ENCODE data around the gene SPAG7.
A peak's percentile ranks its signal among the peaks of the same experiment; 100 is the strongest.

GRCh38 chr17:4942760-4943508 lies 24.7 kb downstream of the SPAG7 start:
- no peak for TF ChIP-seq REST (IDR thresholded peaks at IDR 0.05; ENCODE audit: low read depth)
- no peak for TF ChIP-seq ATF3 (IDR thresholded peaks at IDR 0.05)
- no peak for TF ChIP-seq POLR2A (IDR thresholded peaks at IDR 0.05; ENCODE audit: borderline replicate concordance, extremely low read depth, insufficient read depth, insufficient read length)
- TF ChIP-seq JUND (IDR thresholded peaks at IDR 0.05), result no peak
- TF ChIP-seq, protein P1, sequence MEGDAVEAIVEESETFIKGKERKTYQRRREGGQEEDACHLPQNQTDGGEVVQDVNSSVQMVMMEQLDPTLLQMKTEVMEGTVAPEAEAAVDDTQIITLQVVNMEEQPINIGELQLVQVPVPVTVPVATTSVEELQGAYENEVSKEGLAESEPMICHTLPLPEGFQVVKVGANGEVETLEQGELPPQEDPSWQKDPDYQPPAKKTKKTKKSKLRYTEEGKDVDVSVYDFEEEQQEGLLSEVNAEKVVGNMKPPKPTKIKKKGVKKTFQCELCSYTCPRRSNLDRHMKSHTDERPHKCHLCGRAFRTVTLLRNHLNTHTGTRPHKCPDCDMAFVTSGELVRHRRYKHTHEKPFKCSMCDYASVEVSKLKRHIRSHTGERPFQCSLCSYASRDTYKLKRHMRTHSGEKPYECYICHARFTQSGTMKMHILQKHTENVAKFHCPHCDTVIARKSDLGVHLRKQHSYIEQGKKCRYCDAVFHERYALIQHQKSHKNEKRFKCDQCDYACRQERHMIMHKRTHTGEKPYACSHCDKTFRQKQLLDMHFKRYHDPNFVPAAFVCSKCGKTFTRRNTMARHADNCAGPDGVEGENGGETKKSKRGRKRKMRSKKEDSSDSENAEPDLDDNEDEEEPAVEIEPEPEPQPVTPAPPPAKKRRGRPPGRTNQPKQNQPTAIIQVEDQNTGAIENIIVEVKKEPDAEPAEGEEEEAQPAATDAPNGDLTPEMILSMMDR (IDR thresholded peaks at IDR 0.05 in 2 of 3, conservative IDR thresholded peaks at IDR 0.05 in 1 of 3; ENCODE audit: borderline replicate concordance in 1 of 3, insufficient read depth in 1 of 3, low read depth in 2 of 3, low read length in 2 of 3), result no peak
- no peak for TF ChIP-seq ELF1 (IDR thresholded peaks at IDR 0.05; ENCODE audit: borderline replicate concordance, low read depth)
- TF ChIP-seq POLR2AphosphoS5 (IDR thresholded peaks at IDR 0.05; ENCODE audit: low read depth, low read length), result peak; percentile 37; the same call in 1 of the 2 replicates
- no peak for TF ChIP-seq YY1 (IDR thresholded peaks at IDR 0.05; ENCODE audit: extremely low read depth, insufficient replicate concordance, low read depth, low read length)
- TF ChIP-seq, protein P2, sequence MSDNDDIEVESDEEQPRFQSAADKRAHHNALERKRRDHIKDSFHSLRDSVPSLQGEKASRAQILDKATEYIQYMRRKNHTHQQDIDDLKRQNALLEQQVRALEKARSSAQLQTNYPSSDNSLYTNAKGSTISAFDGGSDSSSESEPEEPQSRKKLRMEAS (IDR thresholded peaks at IDR 0.05), result no peak
- no peak for TF ChIP-seq RAD21 (IDR thresholded peaks at IDR 0.05; ENCODE audit: low read depth)
- no peak for TF ChIP-seq EZH2 (IDR thresholded peaks at IDR 0.05)

Measured in HCT116 (cell line).